SU-DHL-6 (cell line): ENCODE results near the gene UTRN.

ENCODE experiments used
- EZH2phosphoT487 ChIP-seq: fragments of 200-600 bp; sonication (generic), shearing (Covaris generic); conservative IDR thresholded peaks from 2 replicates; pipeline ENCODE4 v1.6.1; 2018; ENCODE audit warnings: mild to moderate bottlenecking, antibody characterized with exemption, low read length, moderate library complexity, mixed read lengths
- TF ChIP-seq, protein P1 (sequence below): fragments of 200-600 bp; sonication (generic); IDR thresholded peaks from one replicate; pipeline ENCODE4 v1.5.1; 2017; ENCODE audit warnings: antibody characterized with exemption, mild to moderate bottlenecking, low read length, moderate library complexity; ENCODE audit not compliant: insufficient read depth, poor library complexity, severe bottlenecking

DNA sequence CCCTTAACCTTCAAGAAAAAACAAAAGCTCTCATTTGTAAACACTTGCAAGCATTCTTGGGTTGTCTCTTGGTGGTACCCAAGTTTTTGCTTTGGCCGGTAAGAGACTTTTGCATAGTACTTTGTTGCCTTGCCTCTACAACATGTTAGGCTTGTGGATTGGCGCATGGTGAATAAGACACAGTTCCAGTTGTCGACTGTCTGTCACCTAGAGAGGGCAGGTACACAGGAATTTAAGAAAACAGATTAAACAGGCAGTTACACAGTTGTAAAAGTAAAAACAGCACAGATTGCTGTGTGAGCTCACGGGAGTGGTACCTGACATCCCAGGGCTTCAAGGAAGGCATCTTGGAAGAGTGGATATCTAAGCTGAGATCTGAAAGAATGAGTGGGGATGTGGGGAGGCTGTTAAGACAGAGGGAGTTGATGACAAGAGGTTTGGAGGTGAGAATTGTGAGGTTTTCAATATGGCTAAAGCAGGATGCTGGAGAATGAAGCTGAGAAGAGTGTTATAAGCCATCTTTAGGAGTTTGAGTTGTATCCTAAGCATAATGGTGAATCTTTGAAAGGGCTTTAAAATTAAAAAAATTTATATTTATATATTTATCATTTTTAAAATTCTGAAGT is 19.2 kb downstream of the UTRN start:
- TF ChIP-seq, protein P1, sequence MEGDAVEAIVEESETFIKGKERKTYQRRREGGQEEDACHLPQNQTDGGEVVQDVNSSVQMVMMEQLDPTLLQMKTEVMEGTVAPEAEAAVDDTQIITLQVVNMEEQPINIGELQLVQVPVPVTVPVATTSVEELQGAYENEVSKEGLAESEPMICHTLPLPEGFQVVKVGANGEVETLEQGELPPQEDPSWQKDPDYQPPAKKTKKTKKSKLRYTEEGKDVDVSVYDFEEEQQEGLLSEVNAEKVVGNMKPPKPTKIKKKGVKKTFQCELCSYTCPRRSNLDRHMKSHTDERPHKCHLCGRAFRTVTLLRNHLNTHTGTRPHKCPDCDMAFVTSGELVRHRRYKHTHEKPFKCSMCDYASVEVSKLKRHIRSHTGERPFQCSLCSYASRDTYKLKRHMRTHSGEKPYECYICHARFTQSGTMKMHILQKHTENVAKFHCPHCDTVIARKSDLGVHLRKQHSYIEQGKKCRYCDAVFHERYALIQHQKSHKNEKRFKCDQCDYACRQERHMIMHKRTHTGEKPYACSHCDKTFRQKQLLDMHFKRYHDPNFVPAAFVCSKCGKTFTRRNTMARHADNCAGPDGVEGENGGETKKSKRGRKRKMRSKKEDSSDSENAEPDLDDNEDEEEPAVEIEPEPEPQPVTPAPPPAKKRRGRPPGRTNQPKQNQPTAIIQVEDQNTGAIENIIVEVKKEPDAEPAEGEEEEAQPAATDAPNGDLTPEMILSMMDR, result no peak
- TF ChIP-seq EZH2phosphoT487, result no peak
